Measurements from ENCODE around the gene VPS13D. TPM values are rescaled to one million over a fixed set of nuclear protein-coding genes. Genes with fewer than 3 reads are reported as not detected.

The VPS13D gene
- total RNA-seq, 6 experiments from 2014 or later = 25.9 to 36.9 (median 30.8) TPM

GRCh38 chr1:12249748-12250147 lies 19.9 kb downstream of the VPS13D start:
- ATAC-seq (no peak), DNase-seq (no peak)
- no peak overlapping the region for H3K27ac ChIP-seq
- H3K36me3 ChIP-seq = peaks cover 0 to 72% (median 33%) of the 10 kb centered on the region in 4 donors
- no peaks in the 10 kb centered on the region for H3K27me3 ChIP-seq
- TF ChIP-seq CTCF (IDR thresholded peaks at IDR 0.05) (no peak), POLR2A (IDR thresholded peaks at IDR 0.05) (no peak)
- no peak overlapping the region for H3K4me3 ChIP-seq
- H3K9me3 ChIP-seq = no peaks in the 10 kb centered on the region
- intact Hi-C loops (cut with DNase I) = no loop called here
- 88% methylated on average over 6 of the region's 6 CpGs for WGBS (ENCODE audit: insufficient coverage, low coverage, low lambda C conversion rate, missing lambda C conversion rate)
- H3K4me1 ChIP-seq = no peaks in the 10 kb centered on the region

DNA sequence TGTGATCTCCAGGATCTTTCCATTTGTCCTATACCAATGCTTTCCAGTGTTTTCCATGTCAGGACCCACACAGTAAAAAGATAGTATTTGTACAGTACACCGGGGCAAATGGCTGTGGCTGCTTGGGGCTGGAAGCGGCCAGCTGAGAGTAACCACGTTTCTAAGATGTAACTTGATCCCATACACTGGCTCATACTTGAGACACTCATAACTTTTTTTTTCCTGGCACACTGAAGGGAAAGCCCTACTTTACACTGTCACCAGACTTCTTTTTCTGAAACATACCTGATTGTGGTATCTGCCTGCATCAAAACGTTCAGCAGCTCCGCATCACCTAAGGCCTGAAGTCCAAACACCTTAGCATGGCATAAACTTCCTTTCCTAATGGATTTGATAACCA lies 21.6 kb downstream of the VPS13D start:
- TF ChIP-seq POLR2A (IDR thresholded peaks at IDR 0.05) (no peak), CTCF (IDR thresholded peaks at IDR 0.05) (no peak)
- intact Hi-C loops (cut with DNase I) = no loop called here

GRCh38 chr1:12255913-12256312 lies 26.1 kb downstream of the VPS13D start:
- Histone ChIP-seq H3K9me3 (no peaks in the 10 kb centered on the region), H3K4me3 (no peak overlapping the region), H3K36me3 (peaks cover 0 to 74% (median 22%) of the 10 kb centered on the region in 4 donors), H3K4me1 (no peaks in the 10 kb centered on the region), H3K27me3 (no peaks in the 10 kb centered on the region), H3K27ac (no peak overlapping the region)
- TF ChIP-seq POLR2A (IDR thresholded peaks at IDR 0.05) (no peak), CTCF (IDR thresholded peaks at IDR 0.05) (no peak)
- intact Hi-C loops (cut with DNase I) = no loop called here
- no peak for DNase-seq
- WGBS (ENCODE audit: insufficient coverage, low coverage, low lambda C conversion rate, missing lambda C conversion rate) = 88% methylated on average over 2 of the region's 2 CpGs
- no peak for ATAC-seq

More for the DNA sequence above, 21.6 kb downstream of the VPS13D start:
- DNase-seq (no peak), ATAC-seq (no peak)
- Histone ChIP-seq H3K36me3 (peaks cover 0 to 64% (median 29%) of the 10 kb centered on the region in 4 donors), H3K4me1 (no peaks in the 10 kb centered on the region), H3K9me3 (no peaks in the 10 kb centered on the region), H3K4me3 (no peak overlapping the region), H3K27ac (no peak overlapping the region), H3K27me3 (no peaks in the 10 kb centered on the region)
- 75% methylated on average over 5 of the region's 5 CpGs for WGBS (ENCODE audit: insufficient coverage, low coverage, low lambda C conversion rate, missing lambda C conversion rate)

GRCh38 chr1:12258272-12258671 lies 28.4 kb downstream of the VPS13D start:
- Histone ChIP-seq H3K4me3 (no peak overlapping the region), H3K36me3 (peaks cover 0 to 81% (median 31%) of the 10 kb centered on the region in 4 donors), H3K9me3 (no peaks in the 10 kb centered on the region), H3K27me3 (no peaks in the 10 kb centered on the region), H3K27ac (no peak overlapping the region), H3K4me1 (no peaks in the 10 kb centered on the region)
- intact Hi-C loops (cut with DNase I) = no loop called here
- ATAC-seq (no peak), DNase-seq (no peak)
- 77% methylated on average over 7 of the region's 7 CpGs for WGBS (ENCODE audit: insufficient coverage, low coverage, low lambda C conversion rate, missing lambda C conversion rate)
- TF ChIP-seq POLR2A (IDR thresholded peaks at IDR 0.05) (no peak), CTCF (IDR thresholded peaks at IDR 0.05) (no peak)

GRCh38 chr1:12269351-12269750 lies 39.5 kb downstream of the VPS13D start:
- no peak for DNase-seq
- TF ChIP-seq CTCF (IDR thresholded peaks at IDR 0.05) = no peak
- no peak for TF ChIP-seq POLR2A (IDR thresholded peaks at IDR 0.05)
- H3K27me3 ChIP-seq = no peaks in the 10 kb centered on the region
- H3K4me1 ChIP-seq = no peaks in the 10 kb centered on the region
- intact Hi-C loops (cut with DNase I) = no loop called here
- no peak for ATAC-seq
- WGBS (ENCODE audit: insufficient coverage, low coverage, low lambda C conversion rate, missing lambda C conversion rate) = 77% methylated on average over 1 of the region's 1 CpG
- no peak overlapping the region for H3K27ac ChIP-seq
- no peak overlapping the region for H3K4me3 ChIP-seq
- peaks cover 6 to 75% (median 27%) of the 10 kb centered on the region in 4 donors for H3K36me3 ChIP-seq
- no peaks in the 10 kb centered on the region for H3K9me3 ChIP-seq

Measured in right lobe of liver (tissue), 6 donors.